ENCODE data around the gene IGSF22.

IGSF22 gene

DNA sequence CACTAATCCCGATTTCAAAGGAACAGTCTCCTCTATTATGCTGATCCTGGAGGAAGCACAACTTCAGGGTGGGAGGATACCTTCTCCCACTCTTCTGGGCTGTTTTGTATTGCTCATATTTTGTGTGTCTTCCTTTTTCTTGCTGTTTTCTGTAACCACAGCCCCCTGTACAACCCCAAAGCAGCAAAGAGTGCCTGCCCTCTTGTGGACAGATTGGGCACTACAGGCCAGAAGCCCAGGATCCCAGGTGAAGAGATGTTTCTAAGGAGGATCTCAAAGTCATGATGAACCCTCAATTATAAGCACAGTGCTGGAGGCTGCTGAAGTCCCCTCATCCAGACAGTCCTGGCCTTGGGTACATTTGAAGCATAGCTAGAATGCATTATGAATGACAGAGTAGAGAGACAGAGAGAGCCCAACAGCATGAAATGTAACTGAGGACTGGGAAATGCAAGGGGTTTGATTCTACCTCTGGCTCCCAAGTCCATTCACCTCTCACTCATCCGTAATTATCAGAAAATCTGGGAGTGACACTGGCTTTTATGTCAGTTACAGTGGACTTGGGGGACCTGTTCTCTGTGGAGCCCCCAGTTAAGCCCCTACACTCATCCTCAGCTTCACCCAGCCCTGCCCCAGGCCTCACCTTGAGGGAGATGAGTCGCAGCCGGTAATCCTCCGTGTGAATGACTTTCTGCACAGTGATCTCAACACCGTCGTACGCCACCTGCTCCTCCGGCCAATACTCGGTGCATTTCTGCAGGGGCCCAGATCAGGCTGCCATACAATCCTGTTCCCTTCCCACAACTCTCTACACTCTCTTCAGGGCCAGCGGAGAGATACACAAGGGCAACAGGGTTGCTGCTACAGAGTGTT lies 6.2 kb upstream of the IGSF22 start:
- Histone ChIP-seq H3K36me3 (replicated peaks; ENCODE audit: insufficient read depth, low read length) (no peaks in the 10 kb centered on the region), H2AFZ (ENCODE audit: low read length) (peak overlapping the region; percentile 32), H3K4me3 (ENCODE audit: low read length) (no peak overlapping the region), H3K27ac (ENCODE audit: low read length) (no peak overlapping the region), H3K9me2 (replicated peaks; ENCODE audit: insufficient read depth, low read length) (no peaks in the 10 kb centered on the region), H3K4me2 (ENCODE audit: low read depth, low read length) (no peak overlapping the region), H3K79me2 (ENCODE audit: low read length) (no peaks in the 10 kb centered on the region), H3K9ac (ENCODE audit: low read length) (no peak overlapping the region), H4K20me1 (ENCODE audit: insufficient read depth, low read length) (no peaks in the 10 kb centered on the region), H3F3A (ENCODE audit: insufficient read depth, low read length) (no peaks in the 10 kb centered on the region), H3K9me3 (replicated peaks; ENCODE audit: insufficient read depth, low read length) (no peaks in the 10 kb centered on the region), H3K4me1 (ENCODE audit: low read length) (peaks cover 8% of the 10 kb centered on the region; the same call in 1 of the 2 replicates), H3K27me3 (replicated peaks; ENCODE audit: insufficient read depth, low read length) (no peaks in the 10 kb centered on the region)
- peak; percentile 43 for DNase-seq
- TF ChIP-seq, protein P1, sequence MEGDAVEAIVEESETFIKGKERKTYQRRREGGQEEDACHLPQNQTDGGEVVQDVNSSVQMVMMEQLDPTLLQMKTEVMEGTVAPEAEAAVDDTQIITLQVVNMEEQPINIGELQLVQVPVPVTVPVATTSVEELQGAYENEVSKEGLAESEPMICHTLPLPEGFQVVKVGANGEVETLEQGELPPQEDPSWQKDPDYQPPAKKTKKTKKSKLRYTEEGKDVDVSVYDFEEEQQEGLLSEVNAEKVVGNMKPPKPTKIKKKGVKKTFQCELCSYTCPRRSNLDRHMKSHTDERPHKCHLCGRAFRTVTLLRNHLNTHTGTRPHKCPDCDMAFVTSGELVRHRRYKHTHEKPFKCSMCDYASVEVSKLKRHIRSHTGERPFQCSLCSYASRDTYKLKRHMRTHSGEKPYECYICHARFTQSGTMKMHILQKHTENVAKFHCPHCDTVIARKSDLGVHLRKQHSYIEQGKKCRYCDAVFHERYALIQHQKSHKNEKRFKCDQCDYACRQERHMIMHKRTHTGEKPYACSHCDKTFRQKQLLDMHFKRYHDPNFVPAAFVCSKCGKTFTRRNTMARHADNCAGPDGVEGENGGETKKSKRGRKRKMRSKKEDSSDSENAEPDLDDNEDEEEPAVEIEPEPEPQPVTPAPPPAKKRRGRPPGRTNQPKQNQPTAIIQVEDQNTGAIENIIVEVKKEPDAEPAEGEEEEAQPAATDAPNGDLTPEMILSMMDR (IDR thresholded peaks at IDR 0.05; ENCODE audit: low read length), result peak; percentile 99
- TF ChIP-seq EZH2phosphoT487 (IDR thresholded peaks at IDR 0.05; ENCODE audit: low read length), result no peak

DNA sequence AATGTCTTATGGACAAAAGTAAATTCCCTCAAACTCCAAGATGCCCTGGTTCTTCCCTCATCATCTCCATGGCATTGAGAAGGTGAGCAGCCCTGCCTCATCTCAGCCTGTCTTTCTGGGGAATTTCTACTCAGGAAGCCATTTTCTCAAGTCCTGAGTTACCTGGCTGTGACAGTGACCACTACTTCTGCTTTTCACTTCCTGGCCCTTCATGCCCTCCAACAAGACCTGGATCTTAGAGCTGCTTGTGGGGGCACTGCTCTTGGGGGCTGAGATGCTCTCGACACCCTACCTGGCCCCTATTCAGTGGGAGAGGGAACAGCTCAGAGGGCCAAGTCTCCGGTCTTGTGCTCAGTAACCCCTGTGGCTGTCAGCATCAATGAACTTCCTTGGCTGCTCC lies 5.5 kb upstream of the IGSF22 start:
- Histone ChIP-seq H4K20me1 (ENCODE audit: insufficient read depth, low read length) (no peaks in the 10 kb centered on the region), H3K27me3 (replicated peaks; ENCODE audit: insufficient read depth, low read length) (no peaks in the 10 kb centered on the region), H3K9ac (ENCODE audit: low read length) (no peak overlapping the region), H3K4me2 (ENCODE audit: low read depth, low read length) (no peak overlapping the region), H3K4me3 (ENCODE audit: low read length) (no peak overlapping the region), H3K4me1 (ENCODE audit: low read length) (0 out of 2 replicates have a peak, but pooled peaks cover 4% of the 10 kb centered on the region), H2AFZ (ENCODE audit: low read length) (peak overlapping the region; percentile 32), H3K36me3 (replicated peaks; ENCODE audit: insufficient read depth, low read length) (no peaks in the 10 kb centered on the region), H3K27ac (ENCODE audit: low read length) (no peak overlapping the region), H3F3A (ENCODE audit: insufficient read depth, low read length) (no peaks in the 10 kb centered on the region), H3K9me2 (replicated peaks; ENCODE audit: insufficient read depth, low read length) (no peaks in the 10 kb centered on the region), H3K9me3 (replicated peaks; ENCODE audit: insufficient read depth, low read length) (no peaks in the 10 kb centered on the region), H3K79me2 (ENCODE audit: low read length) (no peaks in the 10 kb centered on the region)
- TF ChIP-seq EZH2 (optimal IDR thresholded peaks at IDR 0.05; ENCODE audit: low read depth, low read length) (no peak), EZH2phosphoT487 (IDR thresholded peaks at IDR 0.05; ENCODE audit: low read length) (no peak)
- TF ChIP-seq, protein P1 (IDR thresholded peaks at IDR 0.05; ENCODE audit: low read length), result no peak
- no peak for DNase-seq

DNA sequence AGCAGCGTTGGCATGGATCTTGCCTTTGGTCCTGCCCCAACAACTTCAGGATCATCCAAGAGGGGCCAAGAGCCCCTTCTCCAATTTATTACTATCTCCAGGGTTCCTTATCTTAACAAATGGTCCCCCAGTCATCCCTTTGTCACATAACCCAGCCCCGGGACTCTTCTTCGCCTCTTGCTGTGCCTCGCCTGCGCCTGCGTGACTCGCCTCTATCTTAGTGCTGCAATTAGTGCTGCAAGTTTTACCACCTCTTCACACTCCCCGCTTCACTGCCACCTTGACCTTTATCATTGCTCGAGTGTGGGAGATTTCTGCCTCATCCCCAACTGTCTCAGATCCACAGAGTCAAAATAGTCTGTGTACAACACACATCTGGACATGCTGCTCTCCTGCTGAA lies 4.0 kb upstream of the IGSF22 start:
- DNase-seq, result no peak
- H3K9me2 ChIP-seq (replicated peaks; ENCODE audit: insufficient read depth, low read length), result no peaks in the 10 kb centered on the region
- H3F3A ChIP-seq (ENCODE audit: insufficient read depth, low read length), result no peaks in the 10 kb centered on the region
- H2AFZ ChIP-seq (ENCODE audit: low read length), result no peak overlapping the region
- no peak overlapping the region for H3K9ac ChIP-seq (ENCODE audit: low read length)
- no peaks in the 10 kb centered on the region for H3K9me3 ChIP-seq (replicated peaks; ENCODE audit: insufficient read depth, low read length)
- H3K27me3 ChIP-seq (replicated peaks; ENCODE audit: insufficient read depth, low read length), result no peaks in the 10 kb centered on the region
- 0 out of 2 replicates have a peak, but pooled peaks cover 4% of the 10 kb centered on the region for H3K4me1 ChIP-seq (ENCODE audit: low read length)
- no peak for TF ChIP-seq EZH2 (optimal IDR thresholded peaks at IDR 0.05; ENCODE audit: low read depth, low read length)
- TF ChIP-seq, protein P1 (IDR thresholded peaks at IDR 0.05; ENCODE audit: low read length), result no peak
- no peak for TF ChIP-seq EZH2phosphoT487 (IDR thresholded peaks at IDR 0.05; ENCODE audit: low read length)
- no peaks in the 10 kb centered on the region for H4K20me1 ChIP-seq (ENCODE audit: insufficient read depth, low read length)
- H3K4me2 ChIP-seq (ENCODE audit: low read depth, low read length), result no peak overlapping the region
- no peak overlapping the region for H3K27ac ChIP-seq (ENCODE audit: low read length)
- H3K4me3 ChIP-seq (ENCODE audit: low read length), result no peak overlapping the region
- no peaks in the 10 kb centered on the region for H3K79me2 ChIP-seq (ENCODE audit: low read length)
- no peaks in the 10 kb centered on the region for H3K36me3 ChIP-seq (replicated peaks; ENCODE audit: insufficient read depth, low read length)
